ENCODE results near the gene CTBP1. TPM values are rescaled to one million over a fixed set of nuclear protein-coding genes. Genes with fewer than 3 reads are reported as not detected.

The CTBP1 gene
- total and polyA plus RNA-seq, 9 of the 15 experiments (the other 6 are each of a cell fraction or from before 2014, with no cell fraction given), result 14.5 to 162 (median 68.2) TPM

GRCh38 chr4:1244978-1245471 is 3.9 kb downstream of the CTBP1 start:
- Histone ChIP-seq H3K27ac (ENCODE audit: extremely low read depth, low read depth, low read length) (no peak overlapping the region; the same call in 2 of the 3 replicates), H3K9me1 (ENCODE audit: control insufficient read depth, insufficient read depth, low read length) (peaks cover 14% of the 10 kb centered on the region), H3K4me3 (no peak overlapping the region), H3K4me1 (replicated peaks in 1 of 2; ENCODE audit: control insufficient read depth in 2 of 2, insufficient read depth in 2 of 2, low read length in 2 of 2) (peaks cover 2 to 79% of the 10 kb centered on the region in 2 experiments; a peak in 3 of 5 replicates), H3K36me3 (ENCODE audit: control insufficient read depth, insufficient read depth, low read length) (peaks cover 31% of the 10 kb centered on the region; the same call in 2 of the 3 replicates), H3K9ac (ENCODE audit: insufficient read depth in 1 of 2, low read depth in 2 of 2, low read length in 2 of 2) (peak overlapping the region in 1 of 2 experiments; percentile 41; a peak in 2 of 4 replicates), H3K4me2 (ENCODE audit: insufficient read depth, low read length) (no peak overlapping the region), H3K27me3 (ENCODE audit: control insufficient read depth in 2 of 2, insufficient read depth in 2 of 2, low read length in 2 of 2) (no peaks in the 10 kb centered on the region), H3K79me2 (ENCODE audit: control insufficient read depth, insufficient read depth, low read length) (peaks cover 77% of the 10 kb centered on the region), H4K20me1 (replicated peaks; ENCODE audit: control insufficient read depth, insufficient read depth, low read length) (no peaks in the 10 kb centered on the region; the same call in 1 of the 2 replicates), H2AFZ (ENCODE audit: low read depth, low read length) (no peak overlapping the region), H3K9me3 (replicated peaks; ENCODE audit: control insufficient read depth, insufficient read depth, low read depth, low read length) (no peaks in the 10 kb centered on the region)
- FAIRE-seq (no peak), DNase-seq (ENCODE audit: extremely low read depth in 1 of 4, low spot score in 3 of 4) (peak in 1 of 4 experiments; percentile 4), ATAC-seq (no peak)
- BruUV-seq (replicated peaks), result no TSS peak
- in situ Hi-C loops (cut with MboI) (no loop called here), intact Hi-C loops (cut with micrococcal nuclease) (no loop called here)
- CTCF ChIA-PET (ENCODE audit: low intra/inter-chr PET ratio), result no interaction called here
- 91% methylated on average over 11 of the region's 19 CpGs for WGBS (ENCODE audit: insufficient coverage, low coverage, missing lambda C conversion rate)
- POLR2A ChIA-PET, result no interaction called here
- TF ChIP-seq FOS (IDR thresholded peaks at IDR 0.05; ENCODE audit: extremely low read depth, insufficient read length) (no peak), COPS2 (conservative IDR thresholded peaks at IDR 0.05) (no peak), ZFPM2 (CRISPR knock-in tag; IDR thresholded peaks at IDR 0.05) (no peak), RBFOX2 (IDR thresholded peaks at IDR 0.05; ENCODE audit: low read depth, low read length) (peak; percentile 29), ZNF121 (CRISPR knock-in tag; conservative IDR thresholded peaks at IDR 0.05) (no peak), STAT5B (CRISPR knock-in tag; IDR thresholded peaks at IDR 0.05) (no peak), ZNF407 (IDR thresholded peaks at IDR 0.05; ENCODE audit: low read depth) (no peak), POLR2G (IDR thresholded peaks at IDR 0.05; ENCODE audit: low read depth, low read length) (peak; percentile 51), SMARCE1 (IDR thresholded peaks at IDR 0.05) (no peak)

Measured in K562 (cell line).